GM12878 (cell line): Measurements from ENCODE around the gene DNMT1. TPM values are rescaled to one million over a fixed set of nuclear protein-coding genes. Genes with fewer than 3 reads are reported as not detected.
"Not testable (repeated sequence)": the region's sequence is repeated elsewhere in the genome, so short reads cannot be mapped to it uniquely, and the experiment has no call there.

Source experiments
- ATAC-seq: fragments of 200-7000 bp; cut with Tn5 transposase; 3 replicates; pipeline ENCODE4 v1.9.1; 2020; ENCODE audit warnings: mild to moderate bottlenecking, moderate library complexity
- BruUV-seq: library from RNA; stranded (reverse); fragments of 400-500 nt; replicated peaks from 2 replicates; lab custom pipeline; 2021; lab: Mats Ljungman, UMichigan
- CTCF ChIA-PET: fragments of 300-600 bp; sonication (Branson Sonifier 250); formaldehyde crosslinking; extraction: SDS; loops from one replicate; lab custom pipeline; 2021; ENCODE audit warnings: inconsistent platforms; lab: Yijun Ruan, JAX
- POLR2A ChIA-PET: fragments of 350-600 bp; formaldehyde crosslinking; extraction: SDS; loops from one replicate; lab custom pipeline; 2021; ENCODE audit warnings: inconsistent platforms; lab: Charles Lee
- RAD21 ChIA-PET: fragments of 300-600 bp; sonication (Branson Sonifier 250); formaldehyde crosslinking; loops from one replicate; lab custom pipeline; 2023; ENCODE audit warnings: antibody characterized with exemption; ENCODE audit not compliant: unreplicated experiment; lab: Charles Lee
- SMC1A ChIA-PET: fragments of 300-600 bp; sonication (Branson Sonifier 250); formaldehyde crosslinking; loops from one replicate; lab custom pipeline; 2023; ENCODE audit not compliant: unreplicated experiment, uncharacterized antibody; lab: Charles Lee
- DNase-seq: peaks from one replicate; pipeline ENCODE4 v3.0.0-alpha.2; 2011; ENCODE audit warnings: low read depth, low spot score
- FAIRE-seq: peaks from 3 replicates; lab custom pipeline; 2011; peaks lifted over from hg19 to GRCh38; lab: Jason Lieb, UNC
- H2AFZ ChIP-seq: 2 replicates; pipeline ENCODE4 v1.6.0; 2011; ENCODE audit warnings: low read depth, low read length, control low read depth; ENCODE audit not compliant: control insufficient read depth
- H3K27ac ChIP-seq: 2 replicates; pipeline ENCODE4 v1.5.1; 2011; ENCODE audit warnings: control low read depth; ENCODE audit not compliant: control insufficient read depth, insufficient read depth
- H3K27me3 ChIP-seq, 2 experiments: replicated peaks in 1 of 2; 2 replicates each; pipeline versions ENCODE4 v1.6.0 to v1.6.1; 2011; ENCODE audit warnings: low read length in 1 of 2; ENCODE audit not compliant: control insufficient read depth in 2 of 2, insufficient read depth in 2 of 2
- H3K36me3 ChIP-seq, 2 experiments: 2 replicates each; pipeline ENCODE4 v1.5.1; 2011; ENCODE audit warnings: low read length in 1 of 2; ENCODE audit not compliant: control insufficient read depth in 2 of 2, insufficient read depth in 2 of 2
- H3K4me1 ChIP-seq: 2 replicates; pipeline ENCODE4 v1.6.1; 2011; ENCODE audit warnings: mild to moderate bottlenecking, low read length, moderate library complexity, mixed read lengths; ENCODE audit not compliant: control insufficient read depth, insufficient read depth
- H3K4me2 ChIP-seq: 2 replicates; pipeline ENCODE4 v1.6.0; 2011; ENCODE audit warnings: control low read depth; ENCODE audit not compliant: control insufficient read depth, insufficient read depth
- H3K4me3 ChIP-seq: fragments of 200-600 bp; sonication (generic); 2 replicates; pipeline ENCODE4 v1.5.1; 2016
- H3K79me2 ChIP-seq: 2 replicates; pipeline ENCODE4 v1.6.0; 2011; ENCODE audit warnings: low read length; ENCODE audit not compliant: control insufficient read depth, insufficient read depth
- H3K9ac ChIP-seq: 2 replicates; pipeline ENCODE4 v1.8.0; 2011; ENCODE audit warnings: low read length, control low read depth, mixed read lengths; ENCODE audit not compliant: control insufficient read depth, insufficient read depth
- H3K9me3 ChIP-seq: replicated peaks from 3 replicates; pipeline ENCODE4 v1.5.1; 2011; ENCODE audit warnings: mild to moderate bottlenecking, low read length; ENCODE audit not compliant: control insufficient read depth, insufficient read depth
- H4K20me1 ChIP-seq: 2 replicates; pipeline ENCODE4 v1.6.0; 2011; ENCODE audit not compliant: control insufficient read depth, insufficient read depth
- CEBPB ChIP-seq, 2 experiments: fragments of 150-350 bp in 1 of 2; IDR thresholded peaks; 2 replicates each; pipeline ENCODE4 v1.6.1; 2012 to 2014; ENCODE audit warnings: low read depth in 2 of 2, low read length in 2 of 2, borderline replicate concordance in 1 of 2, inconsistent platforms in 1 of 2
- IKZF2 ChIP-seq, 2 experiments: fragments of 450-650 bp; IDR thresholded peaks; 2 replicates each; pipeline ENCODE4 v1.6.1; 2017; ENCODE audit warnings: mild to moderate bottlenecking in 2 of 2, moderate library complexity in 2 of 2
- NFIC ChIP-seq: IDR thresholded peaks from 2 replicates; pipeline ENCODE4 v1.6.1; 2012; ENCODE audit warnings: low read depth, mild to moderate bottlenecking, inconsistent platforms, low read length, moderate library complexity
- RUNX3 ChIP-seq: IDR thresholded peaks from 2 replicates; pipeline ENCODE4 v1.6.1; 2012; ENCODE audit warnings: low read length, inconsistent platforms
- WGBS: methylation state at CpG from one replicate; pipeline ENCODE4 v1.1.6; 2016; ENCODE audit warnings: low lambda C conversion rate; ENCODE audit not compliant: insufficient replicate concordance, insufficient coverage; ENCODE audit errors: missing lambda C conversion rate; 5-methylcytosine and 5-hydroxymethylcytosine counted together
- in situ Hi-C: fragments of 300-500 bp; cut with MboI; formaldehyde crosslinking; loops from 9 replicates; pipeline ENCODE4 v1.14.3; 2018; ENCODE audit warnings: mixed read lengths
- intact Hi-C: fragments of 100-400 bp; cut with micrococcal nuclease; formaldehyde crosslinking; loops from one replicate; pipeline ENCODE4 v1.14.2; 2022; ENCODE audit not compliant: unreplicated experiment
- polyA plus RNA-seq, 11 experiments: library from polyadenylated mRNA; depleted of rRNA in 4 of 11; unstranded in 6 of 11; stranded (reverse) in 5 of 11; fragments of >200 nt; fragmentation: Nextera tagmentation in 4 of 11; fragmentation: Illumina TruSeq in 1 of 11; extraction: Ambion mirVana in 4 of 11; extraction: Trizol in 1 of 11; gene quantifications; 1 replicate in 1 of 11; 2 replicates in 10 of 11; pipeline versions ENCODE4 v1.2.1 to v1.2.3, GENCODE V29; 2011 to 2016; ENCODE audit warnings: inconsistent platforms in 2 of 11, missing spikeins in 2 of 11, low read depth in 1 of 11
- total RNA-seq, 4 experiments: library from RNA; depleted of rRNA in 3 of 4; stranded (reverse); fragments of >200 nt in 3 of 4; fragmentation: Illumina TruSeq in 1 of 4; extraction: Trizol in 1 of 4; gene quantifications; 2 replicates each; pipeline versions ENCODE4 v1.2.1 to v1.2.3, GENCODE V29; 2013 to 2021

The DNMT1 gene
- total and polyA plus RNA-seq, 10 of the 15 experiments (the other 5 are each of a cell fraction or from before 2014, with no cell fraction given), result 70.0 to 290 (median 133) TPM

DNA sequence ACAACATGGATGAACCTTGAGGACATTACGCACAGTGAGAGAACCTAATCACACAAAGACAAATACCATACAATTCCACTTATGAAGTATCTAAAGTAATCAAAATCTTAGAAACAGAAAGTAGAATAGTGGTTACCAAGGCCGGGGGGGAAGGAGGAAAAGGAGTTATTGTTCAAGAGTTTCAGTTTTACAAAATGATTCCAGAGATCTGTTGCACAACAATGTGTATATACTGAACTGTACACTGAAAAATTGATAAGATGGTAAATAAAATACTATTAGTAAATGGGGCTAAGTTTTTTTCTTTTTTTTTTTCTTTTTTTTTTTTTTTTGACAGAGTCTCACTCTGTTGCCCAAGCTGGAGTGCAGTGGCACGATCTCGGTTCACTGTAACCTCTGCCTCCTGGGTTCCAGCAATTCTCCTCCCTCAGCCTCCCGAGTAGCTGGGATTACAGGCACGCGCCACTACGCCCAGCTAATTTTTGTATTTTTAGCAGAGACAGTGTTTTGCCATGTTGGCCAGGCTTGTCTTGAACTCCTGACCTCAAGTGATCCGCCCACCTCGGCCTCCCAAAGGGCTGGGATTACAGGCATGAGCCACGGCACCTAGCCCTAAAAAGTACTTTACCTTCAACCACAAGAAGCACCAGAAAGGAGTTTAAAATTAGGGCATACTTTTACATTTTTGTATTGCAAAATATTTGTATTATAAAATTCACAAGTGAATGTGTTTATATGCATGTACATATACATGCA lies 4.3 kb upstream of the DNMT1 start:
- in situ Hi-C loops, H3K36me3 ChIP-seq, H3K27me3 ChIP-seq, H4K20me1 ChIP-seq, H3K4me3 ChIP-seq, DNase-seq, FAIRE-seq, H3K9ac ChIP-seq, BruUV-seq, H3K9me3 ChIP-seq, H3K79me2 ChIP-seq: not testable (repeated sequence)
- POLR2A ChIA-PET, result interaction anchor here (0.5 to 2.0 kb wide), 7 partner anchors 11 to 1538 kb away, joined by 3 to 7 read pairs (median 3); partner anchors contain the start of gene FBXL12
- 0 out of 4 replicates have a peak, but pooled peaks have one; percentile 27 to 33 for TF ChIP-seq IKZF2 (IDR thresholded peaks at IDR 0.05)
- peak in 1 of 2 experiments; percentile 35; a peak in 1 of 4 replicates for TF ChIP-seq CEBPB (IDR thresholded peaks at IDR 0.05; ENCODE audit: borderline replicate concordance in 1 of 2, low read depth in 2 of 2, low read length in 2 of 2)
- TF ChIP-seq RUNX3, result peak; percentile 51; the same call in 1 of the 2 replicates
- 0 out of 2 replicates have a peak, but pooled peaks have one; percentile 21 for TF ChIP-seq NFIC
- intact Hi-C loops, result loop anchor here (5.0 kb wide), 1 partner anchor 38 kb away; no protein-coding TSS in a partner anchor
- peak overlapping the region; percentile 25; the same call in 1 of the 2 replicates for H2AFZ ChIP-seq
- H3K27ac ChIP-seq, result peak overlapping the region; percentile 34; the same call in 1 of the 2 replicates
- CTCF ChIA-PET, result interaction anchor here (0.9 to 2.0 kb wide), 3 partner anchors 9 to 31 kb away, joined by 3 to 7 read pairs (median 6); no protein-coding TSS in a partner anchor
- ATAC-seq, result peak; percentile 3; the same call in 1 of the 3 replicates
- peaks cover 16% of the 10 kb centered on the region for H3K4me1 ChIP-seq
- H3K4me2 ChIP-seq, result peak overlapping the region; percentile 67
- 32% methylated on average over 9 of the region's 11 CpGs for WGBS
- SMC1A ChIA-PET, result interaction anchor here (0.8 to 1.2 kb wide), 8 partner anchors 9 to 206 kb away, joined by 3 to 4 read pairs (median 3); no protein-coding TSS in a partner anchor
- RAD21 ChIA-PET, result interaction anchor here (0.7 to 1.2 kb wide), 4 partner anchors 11 to 51 kb away, joined by 3 to 4 read pairs (median 3); no protein-coding TSS in a partner anchor
